ENCODE results near the gene GABRR2.

The GABRR2 gene

DNA sequence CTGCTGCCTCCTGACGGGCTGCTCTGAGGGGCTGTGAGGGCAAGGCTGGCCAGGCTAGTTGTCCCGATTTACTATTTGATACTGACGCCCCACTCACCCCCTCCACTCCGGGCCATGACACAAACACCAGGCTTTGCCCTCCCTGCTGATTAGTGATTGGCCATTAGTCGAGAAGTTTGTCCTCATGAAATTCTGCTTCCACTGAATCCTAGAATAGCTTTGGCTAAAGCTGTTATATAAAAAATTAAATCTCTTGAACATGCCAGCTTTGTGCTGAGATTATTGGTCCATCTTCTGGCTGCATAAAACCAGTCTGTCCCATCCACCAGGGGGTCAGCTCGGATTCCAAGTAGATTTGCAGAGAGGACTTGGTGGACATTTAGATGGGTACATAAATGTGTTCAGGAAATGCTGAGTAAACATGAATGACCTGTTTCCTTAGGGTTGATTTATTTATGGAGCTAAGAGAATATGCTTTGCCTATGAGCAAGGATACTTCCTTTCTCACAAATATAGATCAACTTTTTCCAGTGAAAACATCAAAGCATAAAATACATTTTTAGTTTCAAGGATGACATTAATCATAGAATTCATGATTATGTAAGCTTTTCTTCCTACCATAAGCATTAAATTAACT lies at the start of gene GABRR2:
GABRR2 (minus strand) TSS at position 51 of the 637 bp plus-strand sequence. CDS start 134 bp downstream, outside the sequence.
- no peak for DNase-seq

DNA sequence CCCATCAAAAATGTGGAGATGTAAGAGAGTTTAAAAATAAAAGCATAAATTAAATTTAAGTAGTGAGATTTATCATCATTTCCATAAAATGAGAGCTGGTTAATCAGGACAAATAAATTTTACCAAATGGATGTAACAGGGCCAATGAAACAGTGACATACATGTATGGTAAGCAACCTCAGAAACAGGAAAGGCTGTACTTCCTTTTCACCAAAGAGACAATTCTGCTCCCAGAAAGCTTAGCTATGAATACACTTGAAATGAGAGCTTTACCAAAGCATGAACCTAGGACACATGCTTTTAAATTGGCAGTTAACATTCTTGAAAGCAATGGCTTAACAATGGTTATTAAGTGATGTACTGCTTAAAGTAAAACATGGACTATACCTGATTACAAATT lies 49.5 kb upstream of the GABRR2 start:
- DNase-seq, result no peak

DNA sequence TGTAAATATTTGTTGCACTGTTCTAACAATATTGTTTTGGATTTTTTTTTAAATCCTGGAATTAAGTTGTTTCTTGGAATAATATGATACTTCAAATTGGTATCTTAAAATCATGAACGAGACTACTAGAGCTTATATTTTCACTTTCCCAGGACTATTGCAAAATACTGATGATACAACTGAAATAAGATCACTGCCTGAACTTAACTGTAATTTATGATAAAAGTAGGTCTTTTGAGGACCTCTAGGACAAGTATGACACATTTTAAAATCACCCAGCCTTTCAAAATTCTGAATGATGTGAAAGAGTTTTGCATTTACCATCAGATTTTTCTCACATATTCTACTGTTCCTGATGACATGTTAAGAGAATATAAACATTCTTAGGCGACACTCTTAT lies 46.1 kb upstream of the GABRR2 start:
- DNase-seq, result no peak

DNA sequence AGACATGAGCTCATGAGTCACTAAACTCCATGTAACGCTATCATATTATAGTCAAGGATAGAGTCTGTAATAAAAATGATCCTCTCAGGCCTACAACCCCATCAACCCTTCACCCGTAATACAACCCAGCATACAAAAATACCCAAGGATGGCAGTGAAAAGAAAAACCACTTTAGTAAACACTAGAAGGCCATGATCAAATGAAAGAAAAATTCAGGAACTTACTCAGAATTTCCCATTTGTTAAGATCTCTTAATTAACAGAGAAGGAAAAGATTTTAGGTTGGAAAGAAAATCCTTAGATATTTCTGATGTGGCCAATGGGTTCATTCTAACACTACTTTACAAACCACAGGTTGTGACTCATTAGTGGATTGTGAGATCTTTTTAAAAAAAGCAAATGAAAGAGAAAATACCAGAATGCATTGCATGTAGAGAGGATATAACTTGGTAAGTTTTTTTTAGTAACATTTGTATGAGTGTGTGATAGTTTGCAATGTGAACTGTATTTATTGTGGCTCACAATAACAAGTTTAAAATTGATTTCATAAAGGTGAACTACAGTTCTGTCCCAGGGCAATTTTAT lies 45.4 kb upstream of the GABRR2 start:
- no peak for DNase-seq

DNA sequence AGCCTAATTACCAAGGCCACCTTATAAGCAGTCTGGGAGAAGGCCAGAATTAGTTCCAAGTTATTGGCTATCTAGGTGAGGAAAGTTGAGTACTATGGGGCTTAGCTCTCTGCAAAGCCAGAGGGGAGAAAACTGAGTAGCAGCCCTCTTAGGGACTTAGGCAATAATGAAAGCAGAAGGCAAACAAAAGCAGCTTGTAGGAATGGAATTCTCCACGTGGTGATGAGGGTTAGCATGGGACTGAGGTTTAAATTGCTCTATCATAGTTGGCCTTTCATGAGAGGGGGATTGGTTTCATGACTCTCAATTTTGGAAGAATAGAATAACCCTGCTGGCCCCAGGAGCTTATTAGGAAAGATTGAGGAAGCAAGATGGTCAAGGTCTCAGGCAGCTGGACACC lies 44.5 kb upstream of the GABRR2 start:
- DNase-seq, result no peak

DNA sequence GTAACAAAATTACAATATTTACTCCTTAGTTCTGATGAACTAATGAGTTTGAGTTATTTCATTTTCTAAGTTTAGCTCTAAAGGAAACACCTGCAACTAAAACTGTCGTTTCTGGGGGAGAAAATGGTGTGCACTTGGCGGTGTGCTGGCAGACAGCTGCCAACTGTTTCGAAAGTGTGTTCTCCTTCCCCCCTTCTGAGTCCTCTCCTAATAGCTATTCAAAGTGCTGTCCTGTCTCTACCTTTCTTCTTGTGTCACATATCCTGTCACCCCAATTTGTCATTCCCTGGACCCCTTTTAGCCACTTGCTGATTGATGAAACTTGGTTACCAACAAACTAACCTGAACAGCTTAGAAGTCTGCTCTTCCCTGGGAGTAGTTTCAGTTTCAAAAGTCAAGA lies 42.3 kb upstream of the GABRR2 start:
- DNase-seq, result peak; percentile 32

DNA sequence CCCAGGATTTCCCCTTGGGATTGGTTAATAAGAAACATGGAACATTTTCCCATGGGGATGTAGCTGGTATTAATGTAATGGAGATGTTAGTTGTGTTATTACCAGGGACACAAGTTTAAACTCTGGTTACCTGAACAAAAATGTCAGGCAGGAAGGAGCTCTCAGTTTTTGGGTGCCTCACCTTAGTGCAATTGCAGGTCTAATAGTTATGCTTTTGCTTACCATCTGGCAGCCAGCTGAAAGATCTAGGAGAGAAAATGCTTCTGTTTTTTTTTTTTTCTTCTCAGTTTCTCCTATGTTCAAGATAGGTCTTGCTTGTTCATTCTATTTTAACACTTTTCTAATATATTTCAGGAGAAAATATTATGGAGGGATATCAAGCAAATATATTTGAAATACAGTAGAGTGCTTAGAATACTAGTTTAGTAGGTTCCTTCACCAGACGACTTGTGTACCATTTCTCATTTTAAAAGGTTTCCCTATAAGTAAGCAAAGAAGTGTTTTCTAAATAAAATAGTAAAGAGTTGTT lies 41.6 kb upstream of the GABRR2 start:
- DNase-seq, result no peak

DNA sequence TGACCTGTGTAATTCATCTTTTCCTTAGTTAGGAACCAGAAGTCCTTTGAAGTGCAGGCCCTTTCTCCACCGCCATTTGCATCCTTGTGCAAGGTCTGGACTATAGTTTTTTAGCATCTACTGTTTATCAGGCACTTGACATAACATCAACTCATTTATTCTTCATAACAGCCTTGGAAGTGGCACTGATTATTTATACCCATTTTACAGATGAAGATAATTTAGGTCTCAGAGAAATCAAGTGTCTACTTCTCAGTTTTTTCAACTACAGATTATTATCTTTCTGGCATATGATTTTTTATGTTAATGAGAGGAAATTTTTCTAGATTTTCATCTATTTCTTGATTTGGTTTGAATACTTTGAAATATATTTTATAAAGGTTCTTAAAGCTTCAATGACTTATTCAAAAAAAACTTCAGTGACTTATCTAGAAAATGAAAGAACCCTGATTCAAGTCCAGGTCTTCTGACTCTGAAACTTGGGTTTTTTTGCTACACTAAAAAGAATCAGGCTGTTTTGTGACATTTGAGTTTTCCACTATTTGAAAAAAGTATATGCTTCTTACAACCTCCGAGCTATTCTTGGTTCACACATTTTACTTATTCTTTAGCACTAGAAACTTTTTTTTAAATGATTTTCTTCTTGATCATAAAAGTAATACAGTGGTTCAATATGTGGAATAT lies 40.6 kb upstream of the GABRR2 start:
- no peak for DNase-seq

DNA sequence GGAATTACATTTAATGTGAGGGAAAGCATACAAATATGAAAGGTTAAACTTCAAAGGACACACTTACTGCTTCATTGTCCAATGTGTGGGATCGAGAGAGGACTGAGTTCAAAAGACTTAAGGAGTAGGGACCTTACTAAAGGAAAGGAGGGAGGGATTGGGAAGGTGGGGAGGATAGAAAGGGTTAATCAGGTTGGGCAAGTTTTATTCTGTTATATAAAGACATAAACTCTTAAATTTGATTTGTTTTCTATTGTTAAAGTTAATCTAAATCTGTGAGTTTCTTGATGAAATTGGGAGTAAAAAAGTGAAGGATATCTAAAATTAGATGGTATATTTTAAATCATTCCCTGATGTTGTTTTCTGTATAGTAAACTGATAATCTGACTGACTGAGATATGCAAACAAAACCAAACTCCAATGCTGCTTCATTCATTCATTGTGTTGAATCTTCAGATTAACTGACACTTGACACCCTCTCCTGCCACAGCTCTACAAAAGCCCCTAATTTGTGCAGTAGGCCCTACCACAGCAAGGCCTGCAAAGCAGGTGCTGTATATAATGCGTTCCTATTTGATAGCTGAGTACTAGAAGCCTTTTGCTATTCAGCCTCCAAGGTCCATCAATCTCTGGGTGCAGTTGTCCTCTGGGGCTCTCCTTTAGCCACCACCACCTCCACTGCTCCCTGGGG lies 38.7 kb upstream of the GABRR2 start:
- no peak for DNase-seq

DNA sequence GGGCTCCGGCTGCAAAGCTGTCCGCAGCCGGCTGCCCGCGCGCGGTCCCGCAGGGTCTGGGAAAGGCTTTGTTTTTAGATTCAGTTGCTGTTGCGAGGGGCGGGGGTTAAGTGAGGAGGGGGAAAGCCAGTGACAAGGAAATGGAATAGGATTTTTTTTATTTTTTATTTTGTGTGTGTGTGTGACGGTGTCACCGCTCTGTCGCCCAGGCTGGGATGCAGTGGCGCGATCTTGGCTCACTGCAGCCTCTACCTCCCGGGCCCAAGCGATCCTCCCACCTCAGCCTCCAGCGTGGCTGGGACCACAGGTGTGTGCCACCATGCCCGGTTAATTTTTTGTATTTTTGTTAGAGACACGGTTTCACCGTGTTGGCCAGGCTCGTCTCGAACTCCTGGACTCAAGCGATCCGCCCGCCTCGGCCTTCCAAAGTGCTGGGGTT lies 38.0 kb upstream of the GABRR2 start:
- DNase-seq, result no peak

DNA sequence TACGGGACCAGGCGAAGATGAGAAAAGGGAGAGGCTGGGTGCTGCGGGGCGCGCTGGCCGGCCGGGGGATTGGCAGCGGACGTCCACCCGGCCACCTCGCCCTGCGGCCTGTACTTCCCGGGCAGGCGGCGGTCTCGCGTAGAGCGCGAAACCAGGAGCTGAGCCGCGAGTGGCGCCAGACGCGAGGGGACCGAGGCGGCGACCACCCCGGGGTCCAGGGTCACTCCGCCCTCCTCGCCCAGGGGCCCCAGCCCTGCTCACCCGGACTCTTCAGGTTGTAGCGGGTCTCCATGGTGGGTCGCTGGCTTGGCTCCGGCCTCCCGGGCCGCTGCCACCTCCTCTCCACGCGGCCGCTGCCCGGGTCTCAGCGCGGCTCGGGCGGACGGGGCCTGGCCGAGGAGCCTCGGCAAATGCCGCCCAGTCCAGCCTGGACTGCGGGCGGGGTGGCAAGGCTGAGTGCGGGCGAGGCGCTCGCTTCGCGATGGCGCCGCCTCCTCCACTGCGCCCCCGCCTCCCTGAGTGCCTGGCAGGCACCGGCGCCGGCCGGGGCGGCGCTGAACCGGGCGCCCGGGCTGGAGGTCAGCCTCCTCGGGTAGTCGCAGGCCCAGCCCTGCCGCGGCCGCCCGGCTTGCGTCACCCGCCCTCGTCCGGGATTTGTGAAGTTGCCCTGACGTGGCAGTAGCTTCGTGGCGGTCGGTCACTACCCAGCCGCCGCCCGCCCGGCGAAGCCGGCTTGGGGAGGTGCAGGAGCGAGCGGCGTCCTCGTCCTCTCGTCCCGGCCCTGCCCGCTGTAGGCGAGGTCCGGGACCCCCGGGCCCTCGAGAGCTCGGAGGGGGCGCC lies 37.4 kb upstream of the GABRR2 start, which contains the start of gene UBE2J1:
UBE2J1 (minus strand) TSS at position 445 of the 840 bp plus-strand sequence; CDS start at position 292, 153 bp downstream.
- peak; percentile 86 for DNase-seq

DNA sequence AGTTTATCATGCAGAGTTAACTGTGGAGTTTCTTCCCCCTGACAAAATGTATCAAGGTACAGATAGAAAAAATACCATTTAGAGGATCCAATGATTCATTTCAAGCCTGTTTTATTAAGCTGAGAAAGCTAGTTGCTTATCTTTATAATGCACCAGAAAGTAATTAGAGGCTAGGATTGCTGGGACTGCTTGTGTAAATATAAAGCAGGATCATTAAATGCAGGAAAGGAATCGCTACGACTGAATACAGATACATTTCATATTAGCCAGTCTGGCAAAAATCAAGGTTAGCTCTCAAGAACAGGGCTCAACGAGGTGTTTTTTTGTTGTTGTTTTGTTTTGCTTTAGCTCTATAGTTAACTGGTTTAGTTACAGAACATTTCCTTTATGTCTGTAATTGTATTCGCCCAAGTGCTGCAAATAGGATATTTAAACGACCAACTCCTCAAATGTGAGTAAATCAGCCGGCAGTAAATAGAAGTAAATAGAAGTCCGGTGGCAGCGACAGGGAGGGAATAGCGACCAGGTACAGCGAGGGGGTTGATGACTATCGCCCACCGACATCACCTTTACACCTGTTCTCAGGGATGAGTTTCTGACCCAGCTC lies 36.7 kb upstream of the GABRR2 start:
- DNase-seq, result peak; percentile 23

DNA sequence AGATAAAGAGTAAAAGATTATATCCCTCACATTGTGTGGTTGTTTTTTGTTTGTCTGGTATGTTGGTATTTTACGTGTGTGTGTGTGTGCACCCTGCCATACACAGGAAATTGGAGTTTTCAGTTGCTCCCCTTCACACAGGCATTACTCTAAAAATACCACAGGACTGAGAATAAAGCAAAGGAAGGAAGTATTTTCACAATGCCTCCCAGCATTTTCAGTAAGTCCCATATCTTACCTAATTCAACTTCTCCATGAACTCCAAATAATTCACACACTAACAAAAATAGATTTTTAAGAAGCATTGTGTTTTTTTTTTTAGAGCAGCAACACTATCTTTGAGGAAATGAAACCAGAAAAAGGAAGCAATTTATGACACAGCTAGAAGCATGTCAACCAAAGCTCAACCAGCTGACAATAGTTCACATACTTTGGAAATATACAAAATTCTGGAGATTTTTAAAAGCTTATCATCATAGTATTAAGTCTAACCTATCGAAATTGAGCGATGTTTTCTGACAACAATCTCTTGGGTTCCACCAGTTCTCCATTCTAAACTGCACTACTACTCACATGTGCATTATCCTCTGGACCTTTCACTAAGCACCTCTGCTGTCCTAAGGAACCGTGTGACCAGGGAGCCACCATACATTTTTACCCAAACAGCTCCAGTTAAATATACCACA lies 35.3 kb upstream of the GABRR2 start:
- DNase-seq, result peak; percentile 35

DNA sequence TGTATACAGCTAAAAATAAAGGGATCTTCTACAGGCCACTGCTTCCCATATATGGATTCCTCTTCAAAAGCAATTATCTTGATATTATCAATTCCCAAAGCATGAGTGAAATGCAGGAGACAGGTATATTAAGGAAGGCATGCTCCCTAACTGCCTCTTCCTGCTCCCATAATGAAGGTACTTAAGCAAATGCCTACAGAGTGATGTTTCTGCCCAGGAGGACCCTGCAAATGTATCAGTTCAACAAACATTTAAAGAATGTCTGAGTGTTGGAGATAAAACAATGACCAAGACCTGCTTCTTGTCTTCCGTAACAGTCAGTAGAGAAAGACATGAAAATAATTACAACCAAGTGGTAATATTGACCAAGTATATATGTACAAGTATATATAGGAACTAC lies 33.3 kb upstream of the GABRR2 start:
- no peak for DNase-seq

DNA sequence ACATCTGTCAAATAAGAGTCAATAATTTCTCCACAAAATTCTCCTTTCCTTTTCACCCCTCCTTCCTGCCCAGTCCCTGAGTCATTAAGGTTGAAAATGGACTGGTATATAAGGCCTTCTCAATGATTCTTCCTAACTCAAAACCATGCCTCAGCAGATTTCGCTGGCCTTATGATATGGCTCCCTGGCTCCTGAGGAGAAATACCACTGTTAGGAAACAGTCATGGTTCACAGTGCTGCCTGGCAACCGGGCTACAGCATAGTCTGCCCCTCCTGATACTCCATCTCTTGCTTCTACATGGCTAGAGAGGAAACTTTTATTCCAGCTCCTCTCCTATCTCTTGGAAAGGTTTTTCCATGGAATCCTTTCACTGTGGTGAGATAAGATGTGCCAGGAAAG lies 32.7 kb upstream of the GABRR2 start:
- no peak for DNase-seq

DNA sequence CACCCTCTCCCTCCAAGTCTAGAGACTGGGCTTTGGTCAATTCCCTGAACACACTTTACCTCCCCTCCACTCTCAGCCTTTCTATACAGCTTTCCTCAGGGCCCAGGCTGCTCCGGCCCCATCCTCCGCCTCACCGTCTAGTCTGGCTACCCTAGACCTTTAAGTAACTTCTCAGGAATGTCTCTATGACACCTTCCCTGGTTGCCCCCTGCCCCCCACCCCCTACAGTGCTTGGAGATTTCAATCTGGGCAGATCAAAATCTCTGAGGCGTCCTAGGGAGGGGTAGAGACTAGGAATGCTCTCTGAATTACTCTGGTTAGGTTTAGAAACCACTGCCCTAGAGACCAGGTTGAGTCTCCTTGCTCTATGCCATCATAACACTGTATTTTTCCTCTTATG lies 31.3 kb upstream of the GABRR2 start:
- no peak for DNase-seq

DNA sequence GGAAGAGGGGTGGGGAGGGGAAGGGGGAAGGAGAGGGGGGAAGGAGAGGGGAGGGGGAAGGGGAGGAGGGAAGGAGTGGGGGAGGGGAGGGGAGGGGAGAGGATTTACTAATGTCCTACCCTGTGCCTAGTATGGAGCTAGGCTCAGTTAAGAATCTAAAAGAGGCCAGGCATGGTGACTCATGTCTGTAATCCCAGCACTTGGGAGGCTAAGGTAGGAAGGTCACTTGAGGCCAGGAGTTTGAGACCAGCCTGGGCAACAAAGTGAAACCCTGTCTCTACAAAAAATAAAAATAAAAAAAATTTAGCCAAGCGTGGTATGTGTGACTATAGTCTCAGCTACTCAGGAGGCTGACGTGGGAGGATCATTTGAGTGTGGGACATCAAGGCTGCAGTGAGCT lies 24.5 kb upstream of the GABRR2 start:
- no peak for DNase-seq

DNA sequence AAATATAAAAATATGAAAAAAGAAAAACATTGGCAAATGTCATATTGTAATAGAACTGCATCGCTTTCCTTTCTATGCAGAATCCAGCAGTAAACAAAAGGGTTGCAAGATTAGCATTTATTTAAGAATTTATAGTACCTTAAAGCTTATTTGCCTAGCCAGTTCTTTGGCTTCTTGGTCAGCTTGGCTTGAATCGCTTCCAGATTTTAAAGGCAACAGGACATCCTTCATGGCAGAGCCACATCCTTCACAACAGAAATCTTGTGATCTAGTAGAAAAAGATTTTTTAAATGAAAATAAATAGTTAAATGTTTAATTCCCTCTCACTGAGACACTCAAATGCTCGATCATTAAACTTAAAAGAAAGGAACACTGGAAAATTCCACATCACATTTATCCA lies 20.1 kb upstream of the GABRR2 start:
- DNase-seq, result no peak

DNA sequence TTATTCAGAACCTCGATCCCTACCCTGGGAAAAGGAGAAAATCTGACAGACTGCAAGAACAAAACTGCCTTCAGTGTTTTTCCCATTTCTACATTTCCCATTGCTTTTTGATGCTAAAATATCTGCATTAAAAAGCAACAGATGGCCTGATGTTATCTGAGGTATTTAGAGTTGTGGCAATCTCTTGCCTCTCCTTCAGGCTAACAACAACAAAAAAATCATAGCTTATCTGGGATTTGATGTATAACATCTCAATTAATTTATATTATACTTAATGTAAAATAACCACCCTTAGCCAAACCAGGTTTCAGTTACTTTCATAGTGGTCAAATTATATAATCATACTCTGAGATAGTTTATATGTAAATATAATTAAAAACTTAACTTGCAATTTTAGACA lies 15.8 kb upstream of the GABRR2 start:
- DNase-seq, result no peak

DNA sequence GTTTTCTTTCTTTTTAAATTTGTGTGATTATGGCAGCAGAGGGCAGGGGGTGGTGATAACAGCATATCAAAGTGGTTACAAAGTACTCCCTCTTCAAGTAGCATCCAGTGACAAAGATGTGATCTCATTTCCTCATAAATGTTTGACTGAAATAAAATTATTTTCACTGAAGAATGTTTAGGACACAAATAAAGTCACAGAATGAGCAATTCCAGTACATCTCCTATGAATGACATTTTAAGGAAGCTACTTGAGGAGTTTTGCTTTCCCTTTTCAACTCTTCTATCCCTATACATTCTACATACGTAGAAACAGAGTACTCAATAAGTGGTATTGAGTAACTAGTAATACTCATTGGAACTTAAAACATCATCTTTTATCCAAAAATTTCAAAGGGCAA lies 13.9 kb upstream of the GABRR2 start:
- no peak for DNase-seq

DNA sequence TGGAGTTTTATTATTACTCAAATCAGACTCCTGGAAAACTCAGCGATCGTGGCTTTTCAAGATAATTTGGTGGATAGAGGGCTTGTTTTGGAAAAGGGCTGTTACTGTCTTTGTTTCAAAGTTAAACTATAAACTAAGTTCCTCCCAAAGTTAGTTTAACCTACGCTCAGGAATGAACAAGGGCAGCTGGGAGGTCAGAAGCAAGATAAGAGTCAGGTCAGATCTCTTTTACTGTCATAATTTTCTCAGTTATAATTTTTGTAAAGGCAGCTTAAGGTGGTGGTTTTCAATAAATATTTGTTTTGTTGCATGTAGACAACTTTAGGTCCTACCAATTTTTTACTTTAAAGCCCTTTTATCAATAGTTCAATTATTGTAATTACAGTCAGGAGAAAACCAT lies 9.2 kb upstream of the GABRR2 start:
- DNase-seq, result no peak
